ENCODE results near the gene APLP2. TPM values are rescaled to one million over a fixed set of nuclear protein-coding genes. Genes with fewer than 3 reads are reported as not detected.

The APLP2 gene
- total RNA-seq, 1 experiment from 2014 or later, result 210 TPM

GRCh38 chr11:130077671-130078070 is 8.0 kb downstream of the APLP2 start:
- ATAC-seq, result no peak
- ChIA-PET RAD21 (ENCODE audit: low non-redundant PET in 1 of 2, low total read pairs in 2 of 2, uncharacterized antibody in 2 of 2, unreplicated experiment in 2 of 2) (no interaction called here), POLR2A (interaction anchor here (1.3 kb wide), 1 partner anchor 9 kb away, joined by 4 read pairs; no protein-coding TSS in a partner anchor), CTCF (no interaction called here)
- Histone ChIP-seq H3K27ac (ENCODE audit: low read depth, low read length) (no peak overlapping the region), H3K9me2 (ENCODE audit: insufficient read depth) (no peaks in the 10 kb centered on the region), H3K4me3 (replicated peaks in 1 of 2; ENCODE audit: low read depth in 1 of 2, low read length in 2 of 2) (no peak overlapping the region), H3K36me3 (ENCODE audit: control insufficient read depth in 1 of 2, insufficient read depth in 2 of 2, low read length in 2 of 2) (no peaks in the 10 kb centered on the region), H3K9ac (ENCODE audit: low read length) (no peak overlapping the region), H3K27me3 (ENCODE audit: insufficient read depth, low read length) (no peaks in the 10 kb centered on the region), H3K4me2 (ENCODE audit: low read length) (no peak overlapping the region), H4K20me1 (ENCODE audit: insufficient read depth) (0 out of 2 replicates have a peak, but pooled peaks cover 3% of the 10 kb centered on the region), H2AFZ (ENCODE audit: low read depth, low read length, poor library complexity, severe bottlenecking) (no peak overlapping the region), H3K79me2 (ENCODE audit: insufficient read depth, low read length) (peaks cover 97% of the 10 kb centered on the region), H3K4me1 (ENCODE audit: control insufficient read depth in 1 of 2, insufficient read depth in 2 of 2, low read length in 2 of 2) (no peaks in the 10 kb centered on the region), H3K9me3 (ENCODE audit: control insufficient read depth in 1 of 2, insufficient read depth in 1 of 2, low read depth in 1 of 2, low read length in 2 of 2) (no peaks in the 10 kb centered on the region)
- intact Hi-C loops (cut with micrococcal nuclease), result no loop called here
- TF ChIP-seq EGR1 (IDR thresholded peaks at IDR 0.05; ENCODE audit: low read depth) (no peak), EZH2 (IDR thresholded peaks at IDR 0.05) (no peak), CBX3 (IDR thresholded peaks at IDR 0.05; ENCODE audit: low read depth) (no peak), POLR2AphosphoS5 (IDR thresholded peaks at IDR 0.05; ENCODE audit: low read depth, low read length) (no peak), YY1 (IDR thresholded peaks at IDR 0.05; ENCODE audit: extremely low read depth, insufficient replicate concordance, low read depth, low read length) (no peak), MAX (IDR thresholded peaks at IDR 0.05) (no peak), ELF1 (IDR thresholded peaks at IDR 0.05; ENCODE audit: borderline replicate concordance, low read depth) (no peak), EZH2phosphoT487 (IDR thresholded peaks at IDR 0.05; ENCODE audit: borderline replicate concordance) (no peak), REST (IDR thresholded peaks at IDR 0.05; ENCODE audit: low read depth) (no peak), SP1 (IDR thresholded peaks at IDR 0.05; ENCODE audit: low read depth) (no peak), ZFX (IDR thresholded peaks at IDR 0.05) (no peak), RAD21 (IDR thresholded peaks at IDR 0.05; ENCODE audit: low read depth) (no peak), SRF (IDR thresholded peaks at IDR 0.05; ENCODE audit: low read depth) (no peak)
- TF ChIP-seq, protein P1, sequence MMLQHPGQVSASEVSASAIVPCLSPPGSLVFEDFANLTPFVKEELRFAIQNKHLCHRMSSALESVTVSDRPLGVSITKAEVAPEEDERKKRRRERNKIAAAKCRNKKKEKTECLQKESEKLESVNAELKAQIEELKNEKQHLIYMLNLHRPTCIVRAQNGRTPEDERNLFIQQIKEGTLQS (IDR thresholded peaks at IDR 0.05), result no peak
- TF ChIP-seq, protein P2, sequence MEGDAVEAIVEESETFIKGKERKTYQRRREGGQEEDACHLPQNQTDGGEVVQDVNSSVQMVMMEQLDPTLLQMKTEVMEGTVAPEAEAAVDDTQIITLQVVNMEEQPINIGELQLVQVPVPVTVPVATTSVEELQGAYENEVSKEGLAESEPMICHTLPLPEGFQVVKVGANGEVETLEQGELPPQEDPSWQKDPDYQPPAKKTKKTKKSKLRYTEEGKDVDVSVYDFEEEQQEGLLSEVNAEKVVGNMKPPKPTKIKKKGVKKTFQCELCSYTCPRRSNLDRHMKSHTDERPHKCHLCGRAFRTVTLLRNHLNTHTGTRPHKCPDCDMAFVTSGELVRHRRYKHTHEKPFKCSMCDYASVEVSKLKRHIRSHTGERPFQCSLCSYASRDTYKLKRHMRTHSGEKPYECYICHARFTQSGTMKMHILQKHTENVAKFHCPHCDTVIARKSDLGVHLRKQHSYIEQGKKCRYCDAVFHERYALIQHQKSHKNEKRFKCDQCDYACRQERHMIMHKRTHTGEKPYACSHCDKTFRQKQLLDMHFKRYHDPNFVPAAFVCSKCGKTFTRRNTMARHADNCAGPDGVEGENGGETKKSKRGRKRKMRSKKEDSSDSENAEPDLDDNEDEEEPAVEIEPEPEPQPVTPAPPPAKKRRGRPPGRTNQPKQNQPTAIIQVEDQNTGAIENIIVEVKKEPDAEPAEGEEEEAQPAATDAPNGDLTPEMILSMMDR (IDR thresholded peaks at IDR 0.05 in 2 of 3, conservative IDR thresholded peaks at IDR 0.05 in 1 of 3; ENCODE audit: borderline replicate concordance in 1 of 3, insufficient read depth in 1 of 3, low read depth in 2 of 3, low read length in 2 of 3), result no peak
- DNase-seq (ENCODE audit: low read depth, low spot score), result no peak
- no TSS peak for BruUV-seq (replicated peaks)
